Iris pigment epithelial cell (primary cell): ENCODE data around the gene RBM22.
"Not testable (repeated sequence)": the region's sequence is repeated elsewhere in the genome, so short reads cannot be mapped to it uniquely, and the experiment has no call there.

Source experiments
- DNase-seq: peaks from one replicate; pipeline ENCODE4 v3.0.0-alpha.2; 2011; ENCODE audit warnings: low read depth

Gene RBM22

DNA sequence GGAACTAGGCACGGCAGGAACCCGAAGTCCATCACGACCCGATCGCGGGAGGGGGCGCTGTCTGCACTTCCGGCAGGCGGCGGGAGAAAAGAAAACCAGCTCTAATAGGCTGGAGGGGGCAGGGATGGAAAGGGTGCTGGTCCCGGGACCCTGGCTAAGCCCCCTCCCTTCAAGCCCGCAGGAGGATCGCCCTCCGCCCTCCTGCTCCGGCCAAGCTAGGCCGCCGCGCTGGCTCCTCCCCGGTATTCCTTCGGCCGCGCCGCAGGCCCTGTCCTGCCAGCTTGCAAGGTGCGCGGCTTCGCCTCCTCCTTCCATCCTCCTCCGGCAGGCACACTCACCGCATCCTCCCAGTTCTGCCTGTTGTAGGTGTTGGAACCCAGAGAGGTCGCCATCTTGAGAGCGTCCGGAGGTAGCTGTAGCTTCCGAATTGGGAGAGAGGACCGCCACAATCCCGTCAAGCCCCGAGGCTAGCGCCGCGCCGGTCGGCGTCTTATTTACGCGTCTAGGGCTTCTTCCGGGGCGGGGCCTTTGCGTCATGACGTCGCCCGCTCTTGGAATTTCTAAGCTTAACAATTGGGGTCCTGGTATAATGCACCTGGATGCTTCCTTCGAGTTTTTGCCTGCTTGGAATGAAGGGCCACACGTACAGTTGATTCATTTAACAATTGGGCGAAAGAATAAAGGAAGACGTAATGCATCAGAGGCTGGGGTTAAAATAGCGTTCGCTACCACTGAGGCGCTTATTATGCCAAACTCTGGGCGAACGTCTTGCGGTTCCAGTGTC lies at the start of gene RBM22:
RBM22 (minus strand) TSS at position 469 of the 784 bp plus-strand sequence; CDS start at position 392, 77 bp downstream.
- DNase-seq, result peak; percentile 89

DNA sequence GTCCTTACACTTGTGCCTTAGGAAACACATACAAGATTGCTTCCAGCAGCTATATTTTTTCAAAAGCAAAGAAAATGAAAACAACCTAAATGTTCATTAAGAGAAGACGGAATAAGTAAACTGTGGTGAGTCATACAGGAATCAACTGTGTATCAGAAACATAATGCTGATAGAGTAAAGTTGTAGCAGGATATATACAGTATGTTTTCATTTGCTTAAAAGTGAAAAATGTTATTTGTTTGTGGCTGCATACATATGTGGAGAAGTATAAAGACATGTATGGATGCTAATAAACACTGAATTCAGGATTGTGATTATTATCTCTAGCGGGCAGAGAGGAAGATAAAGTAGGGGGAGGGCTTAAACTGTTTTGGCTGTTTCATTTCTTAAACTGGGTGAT lies 49.6 kb upstream of the RBM22 start:
- no peak for DNase-seq

DNA sequence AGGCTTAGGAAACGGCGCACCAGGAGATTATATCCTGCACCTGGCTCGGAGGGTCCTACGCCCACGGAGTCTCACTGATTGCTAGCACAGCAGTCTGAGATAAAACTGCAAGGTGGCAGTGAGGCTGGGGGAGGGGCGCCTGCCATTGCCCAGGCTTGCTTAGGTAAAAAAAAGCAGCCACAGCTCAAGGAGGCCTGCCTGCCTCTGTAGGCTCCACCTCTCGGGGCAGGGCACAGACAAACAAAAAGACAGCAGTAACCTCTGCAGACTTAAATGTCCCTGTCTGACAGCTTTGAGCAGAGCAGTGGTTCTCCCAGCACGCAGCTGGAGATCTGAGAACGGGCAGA lies 42.3 kb upstream of the RBM22 start:
- DNase-seq, result not testable (repeated sequence)

DNA sequence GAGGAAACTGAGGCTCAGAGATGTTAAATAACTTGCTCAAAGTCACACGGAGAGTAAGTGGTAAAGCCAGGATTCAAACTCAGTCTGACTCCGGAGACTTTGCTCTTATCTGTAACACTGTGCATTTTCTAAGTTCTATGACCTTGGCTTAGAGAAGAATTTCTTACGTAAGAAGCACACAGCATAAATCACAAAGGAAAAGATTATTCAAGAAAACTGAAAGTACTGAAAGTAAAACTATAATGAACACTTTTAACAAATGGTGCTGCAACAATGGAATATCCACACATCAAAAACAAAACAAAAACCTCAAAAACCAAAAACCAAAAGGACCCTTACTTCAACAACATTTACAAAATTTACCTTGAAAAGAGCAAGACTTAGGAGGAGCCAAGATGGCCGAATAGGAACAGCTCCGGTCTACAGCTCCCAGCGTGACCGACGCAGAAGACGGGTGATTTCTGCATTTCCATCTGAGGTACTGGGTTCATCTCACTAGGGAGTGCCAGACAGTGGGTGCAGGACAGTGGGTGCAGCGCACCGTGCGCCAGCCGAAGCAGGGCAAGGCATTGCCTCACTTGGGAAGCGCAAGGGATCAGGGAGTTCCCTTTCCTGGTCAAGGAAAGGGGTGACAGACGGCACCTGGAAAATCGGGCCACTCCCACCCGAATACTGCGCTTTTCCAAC lies 41.7 kb upstream of the RBM22 start:
- peak; percentile 66 for DNase-seq

DNA sequence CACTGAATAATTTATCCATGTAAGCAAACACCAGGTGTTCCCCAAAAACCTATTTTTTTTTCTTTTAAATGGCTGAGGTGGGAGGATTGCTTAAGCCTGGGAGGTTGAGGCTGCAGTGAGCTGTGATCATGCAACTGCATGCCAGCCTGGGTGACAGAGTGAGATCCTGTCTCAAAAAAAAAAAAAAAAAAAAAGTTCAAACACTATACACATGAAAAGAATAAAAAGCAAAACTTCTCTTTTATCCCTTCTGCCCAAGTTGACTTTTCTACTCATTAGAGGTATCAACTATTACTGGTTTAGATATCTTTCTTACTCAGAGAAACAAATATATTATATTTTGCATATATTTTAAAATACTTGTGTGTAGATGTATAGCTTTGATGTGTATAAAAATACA lies 40.1 kb upstream of the RBM22 start:
- no peak for DNase-seq

DNA sequence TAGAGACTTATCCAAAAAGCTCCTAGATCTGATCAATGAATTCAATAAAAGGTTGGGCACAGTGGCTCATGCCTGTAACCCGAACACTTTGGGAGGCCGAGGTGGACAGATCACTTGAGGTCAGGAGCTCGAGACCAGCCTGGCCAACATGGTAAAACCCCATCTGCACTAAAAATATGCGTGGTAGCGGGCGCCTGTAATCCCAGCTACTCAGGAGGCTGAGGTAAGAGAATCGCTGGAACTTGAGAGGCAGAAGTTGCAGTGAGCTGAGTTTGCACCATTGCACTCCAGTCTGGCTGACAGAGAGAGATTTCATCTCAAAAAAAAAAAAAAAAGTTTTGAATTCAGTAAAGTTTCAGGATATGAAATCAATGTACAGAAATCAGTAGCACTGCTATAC lies 38.0 kb upstream of the RBM22 start:
- DNase-seq, result no peak

DNA sequence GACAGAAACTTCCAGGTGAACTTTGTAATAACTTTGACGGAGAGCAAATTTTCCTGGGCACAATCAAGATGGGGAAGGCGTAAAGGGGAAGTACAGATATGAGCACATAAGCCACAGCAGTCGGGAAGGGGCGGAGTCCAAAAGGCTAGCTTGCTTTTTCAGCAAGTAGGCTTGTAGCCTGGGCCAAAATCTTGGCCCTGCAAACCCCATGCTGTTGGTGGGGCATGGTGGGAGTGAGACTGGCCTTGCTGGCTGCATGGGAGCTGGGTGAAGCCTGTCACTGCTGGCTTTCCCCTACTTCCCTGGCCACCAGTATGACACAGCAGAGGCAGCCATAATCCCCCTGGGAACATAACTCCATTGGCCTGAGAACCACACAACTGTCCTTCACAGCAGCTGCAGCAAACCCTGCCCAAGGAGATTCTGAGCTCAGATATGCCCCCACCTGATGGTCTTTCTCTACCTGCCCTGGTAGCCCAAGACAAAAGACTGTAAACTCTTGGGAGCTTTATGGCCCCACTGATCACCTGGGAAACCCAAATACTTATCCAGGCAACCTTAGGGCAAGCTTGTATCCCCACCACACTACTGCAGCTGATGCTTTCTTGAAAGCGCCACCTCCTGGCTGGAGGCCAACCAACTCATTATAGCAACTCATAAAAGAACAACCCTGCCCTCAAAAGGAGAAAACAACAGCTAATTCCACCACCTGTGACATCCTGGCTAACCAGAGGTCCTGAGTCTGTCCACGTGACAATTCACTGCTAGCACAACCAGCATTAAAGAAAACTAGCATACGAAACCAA lies 33.9 kb upstream of the RBM22 start:
- no peak for DNase-seq

DNA sequence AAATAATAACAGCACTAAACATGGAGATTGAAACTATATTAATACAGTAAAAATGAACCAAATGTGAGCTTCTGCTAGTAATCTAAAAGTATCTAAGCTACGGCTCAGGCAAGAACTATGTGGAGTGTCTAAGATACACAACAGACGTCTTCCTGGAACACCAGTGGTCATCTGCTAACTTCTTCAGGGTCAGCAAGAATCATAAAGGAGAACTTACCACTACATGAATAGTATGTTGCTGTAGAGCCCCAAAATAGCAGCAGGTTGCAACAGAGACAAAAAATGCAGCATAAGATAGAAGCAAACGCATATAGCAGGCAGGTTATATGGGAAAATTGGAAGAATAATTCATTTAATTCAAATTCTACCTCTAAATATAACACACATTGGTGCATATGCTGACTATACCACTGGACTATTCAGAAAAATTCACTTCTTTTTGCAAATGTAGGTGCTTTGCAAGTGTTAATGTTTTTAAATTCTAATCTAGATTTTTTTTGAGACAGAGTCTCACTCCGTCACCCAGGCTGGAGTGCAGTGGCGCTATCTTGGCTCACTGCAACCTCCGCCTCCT lies 30.9 kb upstream of the RBM22 start:
- DNase-seq, result no peak

DNA sequence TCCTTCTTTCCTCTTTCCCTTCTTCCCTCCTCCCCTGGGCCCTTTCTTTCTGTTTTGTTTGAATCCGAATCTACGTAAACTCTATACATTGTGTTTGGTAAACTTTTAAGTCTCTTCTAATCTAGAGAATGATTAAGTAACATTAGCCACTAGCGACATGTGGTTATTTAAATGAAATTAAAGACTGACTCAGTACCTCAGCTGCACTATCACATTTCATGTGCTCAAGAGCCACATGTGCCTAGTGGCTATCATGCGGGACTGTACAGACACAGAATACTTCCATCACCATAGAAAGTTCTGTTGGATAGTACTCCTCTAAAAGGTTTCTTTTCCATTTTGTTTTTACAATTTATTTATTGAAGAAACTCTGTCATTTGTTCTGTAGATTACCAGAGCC lies 29.0 kb upstream of the RBM22 start:
- DNase-seq, result no peak

DNA sequence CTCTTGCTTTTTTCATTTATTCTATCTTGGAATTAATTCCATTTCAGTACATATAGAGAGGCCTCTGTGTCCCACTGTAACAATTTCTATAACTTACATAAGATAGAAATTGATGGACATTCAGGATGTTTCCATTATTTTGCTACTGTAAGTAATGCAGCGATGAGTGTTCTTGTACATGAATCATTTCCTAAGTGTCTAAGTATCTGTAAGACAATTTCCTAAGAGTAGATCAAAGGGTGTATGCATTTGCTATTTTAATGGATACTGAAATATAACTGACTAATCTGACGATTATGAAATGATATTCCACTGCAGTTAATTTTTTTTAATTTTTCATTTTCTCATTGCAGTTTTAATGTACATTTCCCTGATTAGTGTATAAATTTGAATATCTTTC lies 23.0 kb upstream of the RBM22 start:
- DNase-seq, result peak; percentile 54

DNA sequence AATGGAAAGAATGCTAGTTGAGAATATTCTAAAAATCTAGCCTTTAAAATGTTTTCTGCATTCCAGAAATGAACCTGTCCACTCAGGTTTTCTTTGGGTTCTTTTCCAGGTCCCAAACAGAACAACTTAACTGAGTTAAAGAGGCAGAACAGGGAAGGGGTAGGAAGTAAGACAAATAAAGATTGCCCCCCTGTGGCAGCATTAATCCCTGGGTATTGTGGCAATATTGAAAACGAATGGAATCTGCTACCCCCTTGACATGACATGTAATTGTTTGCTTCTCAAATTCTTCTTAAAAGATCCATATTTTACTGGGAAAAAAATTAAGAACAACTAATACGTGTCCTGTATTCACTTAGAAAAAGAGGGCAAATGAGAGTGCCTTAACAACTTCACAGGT lies 9.3 kb upstream of the RBM22 start:
- no peak for DNase-seq

DNA sequence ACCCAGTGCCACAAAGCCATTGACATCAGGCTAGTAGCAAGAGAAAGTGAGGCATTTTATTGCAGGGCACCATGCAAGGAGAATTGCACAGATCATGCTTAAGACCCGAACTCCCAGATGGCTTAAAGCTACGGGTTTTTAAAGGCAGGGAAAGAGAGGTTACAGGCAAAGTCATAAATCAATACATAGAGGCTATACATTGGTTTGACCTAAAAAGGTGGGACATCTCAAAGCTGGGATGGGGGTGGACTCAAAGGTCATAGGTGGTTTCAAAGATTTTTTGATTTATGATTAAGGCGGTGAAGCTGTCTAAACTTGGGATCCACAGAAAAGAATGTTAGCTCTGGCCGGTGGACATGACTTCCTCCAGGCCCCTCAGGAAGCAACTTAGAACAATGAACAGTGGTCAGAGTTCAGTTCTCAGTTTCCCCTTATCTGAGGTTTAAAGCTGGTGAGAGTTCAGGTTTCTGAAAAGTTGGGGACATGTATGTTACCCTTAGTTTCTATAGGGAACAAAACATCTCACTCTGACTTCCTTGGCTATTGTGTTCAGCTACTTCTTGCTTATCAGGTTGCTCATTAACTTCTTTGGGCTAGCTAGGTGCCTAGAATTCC lies 6.0 kb upstream of the RBM22 start:
- DNase-seq, result no peak

DNA sequence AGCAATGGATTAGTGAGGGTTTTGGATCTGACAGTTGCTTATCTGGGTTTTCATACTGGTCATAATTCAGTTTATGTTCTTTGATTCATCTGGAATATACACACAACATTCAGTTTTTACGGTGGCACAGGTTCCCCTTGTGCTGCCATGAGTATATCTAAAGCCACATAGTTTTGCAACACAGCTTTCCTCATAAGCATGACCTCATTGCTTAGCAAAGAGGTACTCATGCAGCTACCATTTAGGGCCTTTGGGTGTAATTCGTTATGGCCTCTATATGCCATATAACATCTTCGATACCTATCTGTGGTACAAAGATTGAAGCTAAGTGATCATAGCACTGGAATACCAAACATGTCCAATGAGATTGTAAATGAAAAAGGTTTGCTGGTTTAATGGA lies 2.9 kb upstream of the RBM22 start:
- peak; percentile 38 for DNase-seq

DNA sequence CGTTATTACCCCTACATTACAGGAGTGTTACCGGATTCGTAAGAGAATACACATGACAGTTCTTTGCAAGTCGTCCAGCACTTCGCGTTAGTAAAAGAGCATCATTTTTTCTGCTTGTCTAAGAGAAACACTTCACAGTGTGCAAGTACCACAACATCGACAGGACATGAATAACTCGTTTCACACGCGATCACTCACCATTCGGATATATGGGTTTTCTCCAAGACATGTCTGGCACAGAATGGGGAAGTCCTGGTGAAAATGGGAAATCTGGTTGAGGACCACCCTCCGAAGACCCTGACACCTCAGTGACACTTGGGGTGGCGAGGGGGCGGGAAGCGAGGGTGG lies 642 bp downstream of the RBM22 start:
- DNase-seq, result peak; percentile 13

DNA sequence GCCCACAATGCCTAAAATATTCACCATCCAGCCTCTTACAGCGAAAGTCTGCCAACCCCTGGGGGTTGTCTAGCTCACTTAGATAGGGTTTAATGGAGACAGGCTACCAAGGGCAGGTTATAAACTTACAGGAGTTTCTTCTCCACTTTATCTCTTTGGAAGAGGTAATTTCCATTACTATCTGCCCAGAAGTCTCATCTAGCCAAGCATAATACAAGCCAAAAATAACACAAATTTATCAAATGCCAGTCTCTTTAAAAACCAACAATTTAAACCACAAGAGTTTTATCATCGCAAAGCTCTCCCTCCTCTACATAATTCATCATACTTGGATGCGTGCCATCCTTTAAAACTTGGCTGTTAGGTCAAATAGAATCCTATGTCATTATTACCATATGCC lies 6.2 kb downstream of the RBM22 start:
- DNase-seq, result peak; percentile 74

DNA sequence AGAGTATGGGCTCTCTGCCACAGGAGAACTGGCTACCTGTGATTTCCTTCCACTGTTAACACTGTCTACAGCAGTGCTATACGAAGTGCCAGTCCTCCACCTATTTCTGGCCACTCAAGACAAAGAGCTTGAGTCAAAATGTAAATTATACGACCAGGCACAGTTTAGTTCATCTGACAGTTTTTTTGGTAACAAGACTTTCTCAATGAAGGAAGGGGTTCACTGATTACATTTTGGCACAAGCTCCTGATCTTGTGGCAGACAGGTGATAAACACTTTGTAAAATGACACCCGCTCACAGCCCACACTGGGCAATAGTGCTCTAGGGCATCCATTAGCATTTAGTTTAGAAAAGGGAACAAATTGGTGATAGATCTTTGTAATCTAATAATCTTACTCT lies 8.6 kb downstream of the RBM22 start:
- no peak for DNase-seq

DNA sequence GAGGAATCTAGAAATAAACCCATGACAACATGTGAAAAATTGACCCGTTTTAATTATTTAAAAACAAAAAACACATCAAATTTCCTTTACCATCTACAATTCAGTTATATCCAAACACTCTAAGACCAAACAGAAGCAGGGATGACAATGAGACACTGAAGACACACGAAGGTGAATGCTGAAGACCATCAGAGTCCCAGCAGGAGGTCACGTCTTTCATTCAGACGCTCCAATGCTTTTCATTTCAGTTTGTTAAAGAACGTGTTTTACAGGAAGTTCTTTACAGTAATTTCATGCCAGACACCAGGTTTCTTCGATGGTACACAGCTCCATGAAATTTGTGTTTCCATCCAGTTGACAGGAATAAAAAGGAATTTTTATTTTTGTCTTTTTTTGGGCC lies 10.1 kb downstream of the RBM22 start:
- no peak for DNase-seq

DNA sequence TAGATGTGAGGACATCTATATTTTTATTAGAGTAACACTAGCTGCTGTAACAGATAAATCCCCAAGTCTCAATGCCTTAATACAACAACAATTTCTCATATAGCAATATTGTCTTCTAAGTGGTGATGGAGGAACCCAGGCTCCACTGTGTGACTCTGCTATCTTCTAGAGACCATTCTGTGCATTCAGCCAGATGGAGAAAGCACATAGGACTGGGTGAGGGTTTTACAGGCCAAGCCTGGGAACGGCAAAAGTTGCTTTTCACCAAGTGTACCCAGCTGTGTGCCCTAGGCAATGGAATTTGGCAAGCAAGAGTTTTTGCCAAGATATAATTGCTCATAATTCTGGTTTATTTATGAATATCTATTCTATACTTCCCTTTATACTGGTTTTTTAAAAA lies 11.7 kb downstream of the RBM22 start:
- DNase-seq, result no peak

DNA sequence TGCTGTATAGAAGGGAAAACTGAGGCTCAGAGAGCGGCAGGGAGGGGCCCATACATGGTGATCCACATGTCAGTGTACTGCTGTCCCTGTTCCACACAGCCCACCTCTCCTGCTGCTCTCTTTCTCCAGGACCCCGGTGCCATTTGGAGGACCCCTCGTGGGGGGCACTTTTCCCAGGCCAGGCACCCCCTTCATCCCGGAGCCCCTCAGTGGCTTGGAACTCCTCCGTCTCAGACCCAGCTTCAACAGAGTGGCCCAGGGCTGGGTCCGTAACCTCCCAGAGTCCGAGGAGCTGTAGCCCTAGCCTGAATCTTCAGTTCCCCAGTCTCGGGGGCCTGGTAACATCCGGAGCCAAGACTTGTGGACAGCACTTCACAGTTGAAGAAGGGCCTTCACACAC lies 24.3 kb downstream of the RBM22 start:
- DNase-seq, result no peak

DNA sequence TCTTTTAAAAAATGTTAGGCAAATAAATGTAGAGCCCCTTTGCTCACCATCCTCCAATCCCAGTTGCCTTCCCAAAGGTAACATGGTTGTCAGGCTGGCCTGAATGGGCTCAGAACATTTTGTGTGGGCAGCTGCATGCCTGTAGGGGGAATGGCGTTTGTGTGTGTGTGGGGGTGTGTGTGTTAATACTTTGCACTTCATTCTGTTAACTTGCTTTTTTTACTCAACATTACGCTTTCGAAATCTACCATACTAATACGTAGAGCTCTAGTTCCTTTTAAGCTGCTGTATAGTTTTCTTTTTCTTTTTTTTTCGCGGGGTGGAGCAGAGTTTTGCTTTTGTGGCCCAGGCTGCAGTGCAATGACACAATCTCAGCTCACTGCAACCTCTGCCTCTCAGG lies 25.8 kb downstream of the RBM22 start:
- no peak for DNase-seq

DNA sequence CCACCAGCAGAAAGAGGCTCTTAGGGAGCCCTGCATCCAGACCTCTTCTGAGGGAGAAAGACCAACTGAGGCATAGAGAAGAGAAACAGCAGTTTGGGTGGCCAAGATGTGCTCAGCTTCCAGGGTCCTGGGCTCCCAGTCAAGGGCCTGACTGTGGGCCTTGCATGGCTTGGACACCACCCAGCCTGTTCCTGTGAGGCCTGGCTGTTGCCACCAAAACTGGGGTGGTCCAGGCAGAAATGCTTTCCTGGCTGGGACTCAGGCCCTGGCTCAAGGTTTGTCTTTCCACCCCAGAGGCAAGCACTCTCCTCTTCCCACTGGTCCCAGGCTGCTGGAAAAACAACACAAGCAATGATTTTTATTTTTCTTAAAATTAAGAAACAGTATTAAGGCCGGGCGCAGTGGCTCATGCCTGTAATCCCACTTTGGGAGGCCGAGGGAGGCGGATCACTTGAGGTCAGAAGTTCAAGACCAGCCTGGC lies 26.5 kb downstream of the RBM22 start:
- DNase-seq, result no peak

DNA sequence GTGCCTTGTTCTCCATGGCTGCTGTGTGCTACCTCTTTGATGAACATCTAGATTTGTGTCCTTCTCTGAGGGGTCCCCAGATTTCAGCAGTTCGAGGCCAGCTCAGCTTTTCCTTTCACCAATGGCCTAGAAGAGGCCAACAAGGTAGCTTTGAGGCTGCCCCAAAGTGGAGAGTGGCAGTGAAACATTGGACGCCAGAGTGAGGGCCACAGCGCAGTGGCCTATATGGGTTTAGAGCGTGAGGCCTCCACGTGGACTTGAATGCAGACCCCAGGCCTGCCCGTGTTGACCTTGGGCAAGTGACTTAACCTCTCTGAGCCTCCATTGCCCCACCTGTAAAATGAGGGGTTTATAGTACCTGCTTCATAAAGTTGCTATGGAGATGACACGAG lies 28.0 kb downstream of the RBM22 start:
- no peak for DNase-seq
